Esophagus muscularis mucosa (tissue), 3 donors: Measurements from ENCODE around the gene OR5AN1.
"Not testable (repeated sequence)": the region's sequence is repeated elsewhere in the genome, so short reads cannot be mapped to it uniquely, and the experiment has no call there.

Source experiments
- CTCF ChIP-seq, 3 experiments: fragments of 200-600 bp in 2 of 3; fragments of 450-650 bp in 1 of 3; sonication (generic) in 2 of 3; IDR thresholded peaks; one replicate each; pipeline ENCODE4 v1.5.1; 2017 to 2019; ENCODE audit warnings: antibody characterized with exemption in 3 of 3, mild to moderate bottlenecking in 2 of 3, moderate library complexity in 1 of 3
- POLR2A ChIP-seq: fragments of 450-650 bp; IDR thresholded peaks from one replicate; pipeline ENCODE4 v1.6.1; 2017; ENCODE audit warnings: antibody characterized with exemption, moderate library complexity, mild to moderate bottlenecking, low read depth
- POLR2AphosphoS5 ChIP-seq, 2 donors: sonication (generic); formaldehyde crosslinking; IDR thresholded peaks; one replicate each; pipeline ENCODE4 v1.6.1; 2017; ENCODE audit warnings: antibody characterized with exemption in 2 of 2

GRCh38 chr11:59372324-59372723 lies 13.6 kb downstream of the OR5AN1 start:
- not testable (repeated sequence) for TF ChIP-seq CTCF (IDR thresholded peaks at IDR 0.05); POLR2A; POLR2AphosphoS5 (IDR thresholded peaks at IDR 0.05)
